Suprapubic skin (tissue), 4 donors: Measurements from ENCODE around the gene GNA12.

Source experiments
- CTCF ChIP-seq, 2 donors: fragments of 200-600 bp in 1 of 2; fragments of 450-650 bp in 1 of 2; sonication (generic) in 1 of 2; IDR thresholded peaks; one replicate each; pipeline ENCODE4 v1.5.1; 2016 to 2019; ENCODE audit warnings: antibody characterized with exemption in 2 of 2, mild to moderate bottlenecking in 1 of 2, moderate library complexity in 1 of 2
- POLR2A ChIP-seq, 2 donors: fragments of 450-650 bp; IDR thresholded peaks; one replicate each; pipeline ENCODE4 v1.6.1; 2017; ENCODE audit warnings: antibody characterized with exemption in 2 of 2, mild to moderate bottlenecking in 2 of 2, moderate library complexity in 2 of 2
- POLR2AphosphoS5 ChIP-seq, 3 donors: sonication (generic); formaldehyde crosslinking; IDR thresholded peaks; one replicate each; pipeline ENCODE4 v1.6.1; 2017; ENCODE audit warnings: antibody characterized with exemption in 3 of 3

- TF ChIP-seq CTCF (IDR thresholded peaks at IDR 0.05) (no peak), POLR2AphosphoS5 (IDR thresholded peaks at IDR 0.05) (no peak), POLR2A (IDR thresholded peaks at IDR 0.05) (peak in 1 of 2 donors; percentile 7)
Measured at GRCh38 chr7:2728316-2729030, 115.6 kb downstream of the GNA12 start.
